ENCODE results near the gene SYNGR3. TPM values are rescaled to one million over a fixed set of nuclear protein-coding genes. Genes with fewer than 3 reads are reported as not detected.
A peak's percentile ranks its signal among the peaks of the same experiment; 100 is the strongest.

Gene SYNGR3
- total RNA-seq, 2 donors from 2014 or later: 4.0 to 16.1 TPM

- peaks cover 2% of the 10 kb centered on the region for H3K4me1 ChIP-seq (replicated peaks)
- WGBS: 92% methylated on average over 18 of the region's 18 CpGs
- H3K9me3 ChIP-seq: no peaks in the 10 kb centered on the region
- intact Hi-C loops (cut with DNase I): no loop called here
- no peak for DNase-seq (ENCODE audit: low spot score)
- H3K27me3 ChIP-seq (replicated peaks; ENCODE audit: insufficient read depth): no peaks in the 10 kb centered on the region
- H3K36me3 ChIP-seq: peaks cover 11 to 13% of the 10 kb centered on the region in 2 donors
- TF ChIP-seq POLR2AphosphoS5 (IDR thresholded peaks at IDR 0.05) (no peak), POLR2A (IDR thresholded peaks at IDR 0.05) (no peak), CTCF (IDR thresholded peaks at IDR 0.05) (no peak)
- H3K27ac ChIP-seq: peak overlapping the region in 1 of 2 donors; percentile 77
- H3K4me3 ChIP-seq: no peak overlapping the region
These were observed 11.9 kb upstream of the SYNGR3 start for GRCh38 chr16:1977875-1978268.

GRCh38 chr16:1978476-1979120 lies 11.2 kb upstream of the SYNGR3 start:
- Histone ChIP-seq H3K27ac (peak overlapping the region; percentile 52 to 77), H3K36me3 (peaks cover 11 to 13% of the 10 kb centered on the region in 2 donors), H3K4me1 (replicated peaks) (no peaks in the 10 kb centered on the region), H3K9me3 (no peaks in the 10 kb centered on the region), H3K4me3 (peak overlapping the region; percentile 15 to 35), H3K27me3 (replicated peaks; ENCODE audit: insufficient read depth) (no peaks in the 10 kb centered on the region)
- intact Hi-C loops (cut with DNase I): no loop called here
- peak; percentile 66 for DNase-seq (ENCODE audit: low spot score)
- TF ChIP-seq POLR2A (IDR thresholded peaks at IDR 0.05) (no peak), CTCF (IDR thresholded peaks at IDR 0.05) (no peak), POLR2AphosphoS5 (IDR thresholded peaks at IDR 0.05) (peak; percentile 44)
- 71% methylated on average over 37 of the region's 37 CpGs for WGBS

GRCh38 chr16:1979271-1980029 lies 10.3 kb upstream of the SYNGR3 start:
- TF ChIP-seq CTCF (IDR thresholded peaks at IDR 0.05) (no peak), POLR2A (IDR thresholded peaks at IDR 0.05) (no peak), POLR2AphosphoS5 (IDR thresholded peaks at IDR 0.05) (peak; percentile 26)
- Histone ChIP-seq H3K27ac (peak overlapping the region; percentile 52 to 77), H3K27me3 (replicated peaks; ENCODE audit: insufficient read depth) (no peaks in the 10 kb centered on the region), H3K36me3 (peaks cover 11% of the 10 kb centered on the region in 2 donors), H3K9me3 (no peaks in the 10 kb centered on the region), H3K4me3 (peak overlapping the region; percentile 15 to 35), H3K4me1 (replicated peaks) (no peaks in the 10 kb centered on the region)
- WGBS: 47% methylated on average over 70 of the region's 70 CpGs
- intact Hi-C loops (cut with DNase I): no loop called here
- DNase-seq (ENCODE audit: low spot score): peak; percentile 75

GRCh38 chr16:1980030-1980769 lies 9.6 kb upstream of the SYNGR3 start:
- H3K36me3 ChIP-seq: peaks cover 9 to 11% of the 10 kb centered on the region in 2 donors
- no peak overlapping the region for H3K4me3 ChIP-seq
- no peaks in the 10 kb centered on the region for H3K27me3 ChIP-seq (replicated peaks; ENCODE audit: insufficient read depth)
- WGBS: 11% methylated on average over 40 of the region's 53 CpGs
- intact Hi-C loops (cut with DNase I): no loop called here
- TF ChIP-seq POLR2AphosphoS5 (IDR thresholded peaks at IDR 0.05) (no peak), CTCF (IDR thresholded peaks at IDR 0.05) (no peak), POLR2A (IDR thresholded peaks at IDR 0.05) (no peak)
- no peaks in the 10 kb centered on the region for H3K4me1 ChIP-seq (replicated peaks)
- no peak for DNase-seq (ENCODE audit: low spot score)
- no peaks in the 10 kb centered on the region for H3K9me3 ChIP-seq
- H3K27ac ChIP-seq: no peak overlapping the region

Measured in prostate gland (tissue), 2 donors.